Progenitor cell of endocrine pancreas (in vitro differentiated cells): ENCODE measurements around the gene RGL2. TPM values are rescaled to one million over a fixed set of nuclear protein-coding genes. Genes with fewer than 3 reads are reported as not detected.

Source experiments
- DNase-seq: peaks from one replicate; pipeline ENCODE4 v3.0.0; 2021; ENCODE audit warnings: low spot score; ENCODE audit not compliant: unreplicated experiment
- H3K27ac Mint-ChIP-seq: 2 replicates; pipeline ENCODE4 v1.8.0; 2021; ENCODE audit warnings: mild to moderate bottlenecking, moderate library complexity, mixed read lengths
- H3K27me3 Mint-ChIP-seq: 2 replicates; pipeline ENCODE4 v1.8.0; 2021; ENCODE audit warnings: mixed read lengths
- H3K36me3 Mint-ChIP-seq: 2 replicates; pipeline ENCODE4 v1.8.0; 2022; ENCODE audit warnings: mixed read lengths; ENCODE audit not compliant: insufficient read depth
- H3K4me1 Mint-ChIP-seq: 2 replicates; pipeline ENCODE4 v1.8.0; 2021; ENCODE audit warnings: low read depth, mixed read lengths
- H3K4me3 Mint-ChIP-seq: 2 replicates; pipeline ENCODE4 v1.8.0; 2021; ENCODE audit warnings: low read depth, mild to moderate bottlenecking, moderate library complexity, mixed read lengths
- H3K9me3 Mint-ChIP-seq: 2 replicates; pipeline ENCODE4 v1.8.0; 2021; ENCODE audit warnings: low read depth, mixed read lengths
- CTCF ChIP-seq: fragments of 200-600 bp; sonication (generic); IDR thresholded peaks from one replicate; pipeline ENCODE4 v1.5.0; 2021; ENCODE audit warnings: antibody characterized with exemption, mild to moderate bottlenecking; ENCODE audit not compliant: unreplicated experiment
- total RNA-seq: library from RNA; stranded (reverse); gene quantifications from 2 replicates; pipeline ENCODE4 v1.2.1, GENCODE V29; 2021

Gene RGL2
- total RNA-seq, 1 donor from 2014 or later: 196 TPM

GRCh38 chr6:33313105-33313708 is 14.5 kb upstream of the RGL2 start:
- Mint-ChIP-seq H3K9me3 (no peaks in the 10 kb centered on the region), H3K4me3 (peak overlapping the region; percentile 85), H3K4me1 (peaks cover 32% of the 10 kb centered on the region), H3K27me3 (peaks cover 3% of the 10 kb centered on the region), H3K36me3 (peaks cover 11% of the 10 kb centered on the region), H3K27ac (peak overlapping the region; percentile 88)
- no peak for DNase-seq
- no peak for TF ChIP-seq CTCF

- peak overlapping the region; percentile 85 for H3K4me3 Mint-ChIP-seq
- peaks cover 29% of the 10 kb centered on the region for H3K4me1 Mint-ChIP-seq
- H3K9me3 Mint-ChIP-seq: no peaks in the 10 kb centered on the region
- H3K27me3 Mint-ChIP-seq: peaks cover 3% of the 10 kb centered on the region
- H3K27ac Mint-ChIP-seq: peak overlapping the region; percentile 88
- no peak for TF ChIP-seq CTCF
- H3K36me3 Mint-ChIP-seq: peaks cover 8% of the 10 kb centered on the region
- no peak for DNase-seq
Observed at GRCh38 chr6:33312361-33313104, 13.8 kb upstream of the RGL2 start.

- Mint-ChIP-seq H3K4me3 (no peak overlapping the region), H3K27me3 (no peaks in the 10 kb centered on the region), H3K4me1 (no peaks in the 10 kb centered on the region), H3K9me3 (no peaks in the 10 kb centered on the region), H3K36me3 (peaks cover 2% of the 10 kb centered on the region), H3K27ac (peak overlapping the region; percentile 81)
- no peak for DNase-seq
- no peak for TF ChIP-seq CTCF
Observed at GRCh38 chr6:33306356-33306755, 7.6 kb upstream of the RGL2 start.

- H3K27me3 Mint-ChIP-seq: no peaks in the 10 kb centered on the region
- no peak for DNase-seq
- H3K4me3 Mint-ChIP-seq: no peak overlapping the region
- H3K36me3 Mint-ChIP-seq: peaks cover 2% of the 10 kb centered on the region
- no peaks in the 10 kb centered on the region for H3K9me3 Mint-ChIP-seq
- no peak for TF ChIP-seq CTCF
- peaks cover 4% of the 10 kb centered on the region for H3K4me1 Mint-ChIP-seq
- no peak overlapping the region for H3K27ac Mint-ChIP-seq
Observed at GRCh38 chr6:33305052-33305451, 6.3 kb upstream of the RGL2 start.

GRCh38 chr6:33304216-33304615 is 5.5 kb upstream of the RGL2 start:
- no peaks in the 10 kb centered on the region for H3K27me3 Mint-ChIP-seq
- no peak for DNase-seq
- H3K9me3 Mint-ChIP-seq: no peaks in the 10 kb centered on the region
- H3K4me1 Mint-ChIP-seq: peaks cover 9% of the 10 kb centered on the region
- H3K36me3 Mint-ChIP-seq: peaks cover 2% of the 10 kb centered on the region
- H3K27ac Mint-ChIP-seq: no peak overlapping the region
- no peak overlapping the region for H3K4me3 Mint-ChIP-seq
- TF ChIP-seq CTCF: no peak
